Gastrocnemius medialis (tissue), 4 donors: ENCODE results near the gene STAM2. TPM values are rescaled to one million over a fixed set of nuclear protein-coding genes. Genes with fewer than 3 reads are reported as not detected.
A peak's percentile ranks its signal among the peaks of the same experiment; 100 is the strongest.
"Not testable (repeated sequence)": the region's sequence is repeated elsewhere in the genome, so short reads cannot be mapped to it uniquely, and the experiment has no call there.

Experiments
- ATAC-seq, 2 donors: fragments of 150-250 bp; one replicate each; pipeline ENCODE4 v1.9.1; 2016
- DNase-seq, 2 donors: peaks; one replicate each; pipeline ENCODE4 v3.0.0-alpha.2; 2019
- H3K27ac ChIP-seq, 4 donors: fragments of 200-600 bp; sonication (generic); 1 replicate in 1 of 4; 2 replicates in 3 of 4; pipeline ENCODE4 v1.5.1; 2016 to 2018; ENCODE audit warnings: mild to moderate bottlenecking in 2 of 4, moderate library complexity in 1 of 4
- H3K27me3 ChIP-seq, 3 donors: fragments of 200-600 bp; sonication (generic) in 2 of 3; 1 replicate in 1 of 3; 2 replicates in 2 of 3; pipeline versions ENCODE4 v1.5.1 to v1.6.0; 2016 to 2019; ENCODE audit warnings: mild to moderate bottlenecking in 1 of 3, moderate library complexity in 1 of 3
- H3K36me3 ChIP-seq, 2 donors: fragments of 200-600 bp; sonication (generic) in 1 of 2; one replicate each; pipeline ENCODE4 v1.5.1; 2017 to 2018
- H3K4me1 ChIP-seq, 2 donors: fragments of 200-600 bp; sonication (generic) in 1 of 2; one replicate each; pipeline ENCODE4 v1.5.1; 2016 to 2017; ENCODE audit warnings: mild to moderate bottlenecking in 2 of 2
- H3K4me3 ChIP-seq, 4 donors: fragments of 200-600 bp; sonication (generic) in 3 of 4; 1 replicate in 1 of 4; 2 replicates in 3 of 4; pipeline ENCODE4 v1.5.1; 2016 to 2019; ENCODE audit warnings: mild to moderate bottlenecking in 2 of 4
- H3K9me3 ChIP-seq, 3 donors: fragments of 200-600 bp; sonication (generic) in 2 of 3; 1 replicate in 1 of 3; 2 replicates in 2 of 3; pipeline ENCODE4 v1.5.1; 2016 to 2019
- POLR2A ChIP-seq, 2 donors: fragments of 450-650 bp; IDR thresholded peaks; one replicate each; pipeline ENCODE4 v1.6.1; 2017; ENCODE audit warnings: antibody characterized with exemption in 2 of 2, mild to moderate bottlenecking in 2 of 2, moderate library complexity in 2 of 2
- in situ Hi-C, 4 donors: fragments of 200-750 bp; cut with MboI; loops; one replicate each; pipeline versions ENCODE4 v1.15.0 to v1.8.0; 2017; ENCODE audit warnings: low sequenced_read_pairs in 4 of 4
- intact Hi-C: fragments of 100-400 bp; cut with DNase I; formaldehyde crosslinking; loops from one replicate; pipeline ENCODE4 v1.15.1; 2023; ENCODE audit warnings: low total_unique reads
- total RNA-seq, 4 donors: library from RNA; depleted of rRNA; stranded (reverse); fragments of >200 nt; gene quantifications; one replicate each; pipeline versions ENCODE4 v1.1.0 to v1.2.3, GENCODE V29; 2016
- TF ChIP-seq, protein P1 (sequence below), 5 experiments: fragments of 450-650 bp in 3 of 5; fragments of 200-600 bp in 2 of 5; sonication (generic) in 2 of 5; IDR thresholded peaks in 4 of 5; conservative IDR thresholded peaks in 1 of 5; 1 replicate in 4 of 5; 2 replicates in 1 of 5; pipeline ENCODE4 v1.5.1; 2016 to 2019; ENCODE audit warnings: antibody characterized with exemption in 5 of 5, mild to moderate bottlenecking in 3 of 5, moderate library complexity in 3 of 5

The STAM2 gene
- total RNA-seq, 4 donors from 2014 or later, result 16.7 to 31.8 (median 20.3) TPM

DNA sequence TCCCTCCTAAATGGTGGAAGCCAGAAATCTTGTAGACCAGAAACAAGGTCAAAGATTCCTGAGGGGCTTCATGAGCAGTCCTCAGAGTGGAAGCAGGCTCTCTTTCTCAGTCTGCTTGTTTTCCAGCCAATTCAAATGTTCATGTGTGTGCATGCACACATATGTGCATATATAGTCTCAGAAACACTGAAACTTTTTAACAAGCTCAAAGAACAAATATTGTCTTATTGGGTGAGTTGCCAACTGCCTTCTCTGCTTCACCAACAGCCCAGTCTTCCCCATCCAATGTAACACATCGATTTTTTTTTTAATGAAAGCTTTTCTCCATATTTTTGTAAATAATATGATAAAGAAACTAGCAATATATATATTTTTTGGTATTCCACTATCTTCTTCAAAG lies 80.4 kb downstream of the STAM2 start:
- intact Hi-C loops (no loop called here), in situ Hi-C loops (no loop called here)
- ATAC-seq (no peak), DNase-seq (no peak)
- TF ChIP-seq, protein P1, sequence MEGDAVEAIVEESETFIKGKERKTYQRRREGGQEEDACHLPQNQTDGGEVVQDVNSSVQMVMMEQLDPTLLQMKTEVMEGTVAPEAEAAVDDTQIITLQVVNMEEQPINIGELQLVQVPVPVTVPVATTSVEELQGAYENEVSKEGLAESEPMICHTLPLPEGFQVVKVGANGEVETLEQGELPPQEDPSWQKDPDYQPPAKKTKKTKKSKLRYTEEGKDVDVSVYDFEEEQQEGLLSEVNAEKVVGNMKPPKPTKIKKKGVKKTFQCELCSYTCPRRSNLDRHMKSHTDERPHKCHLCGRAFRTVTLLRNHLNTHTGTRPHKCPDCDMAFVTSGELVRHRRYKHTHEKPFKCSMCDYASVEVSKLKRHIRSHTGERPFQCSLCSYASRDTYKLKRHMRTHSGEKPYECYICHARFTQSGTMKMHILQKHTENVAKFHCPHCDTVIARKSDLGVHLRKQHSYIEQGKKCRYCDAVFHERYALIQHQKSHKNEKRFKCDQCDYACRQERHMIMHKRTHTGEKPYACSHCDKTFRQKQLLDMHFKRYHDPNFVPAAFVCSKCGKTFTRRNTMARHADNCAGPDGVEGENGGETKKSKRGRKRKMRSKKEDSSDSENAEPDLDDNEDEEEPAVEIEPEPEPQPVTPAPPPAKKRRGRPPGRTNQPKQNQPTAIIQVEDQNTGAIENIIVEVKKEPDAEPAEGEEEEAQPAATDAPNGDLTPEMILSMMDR (IDR thresholded peaks at IDR 0.05 in 4 of 5, conservative IDR thresholded peaks at IDR 0.05 in 1 of 5), result no peak
- TF ChIP-seq POLR2A (IDR thresholded peaks at IDR 0.05), result no peak
- H3K9me3 ChIP-seq, result no peaks in the 10 kb centered on the region
- H3K4me1 ChIP-seq, result peaks cover 7 to 22% of the 10 kb centered on the region in 2 donors
- peaks cover 15 to 33% (median 19%) of the 10 kb centered on the region in 3 donors for H3K27me3 ChIP-seq
- H3K36me3 ChIP-seq, result no peaks in the 10 kb centered on the region
- H3K4me3 ChIP-seq, result no peak overlapping the region
- H3K27ac ChIP-seq, result no peak overlapping the region

DNA sequence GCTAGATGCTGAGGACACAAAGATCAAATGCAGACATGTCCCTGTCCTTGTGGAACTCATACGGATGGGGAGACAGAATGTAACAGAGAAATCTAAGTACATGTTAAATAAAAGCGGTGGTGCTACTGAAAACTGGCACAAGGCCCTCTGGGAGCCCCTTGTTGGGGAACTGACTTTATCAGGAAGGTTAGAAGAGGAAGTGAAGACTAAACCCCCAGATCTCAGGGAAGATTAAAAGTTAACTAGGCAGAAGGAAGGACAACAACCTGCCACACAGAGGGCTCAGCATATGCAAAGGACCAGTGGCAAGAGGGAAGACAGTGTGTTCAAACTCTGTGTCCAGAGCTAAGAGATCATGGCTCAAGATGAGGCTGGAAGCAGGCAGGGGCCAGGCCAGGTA lies 81.5 kb downstream of the STAM2 start:
- H3K27ac ChIP-seq, result no peak overlapping the region
- no peaks in the 10 kb centered on the region for H3K36me3 ChIP-seq
- TF ChIP-seq, protein P1 (IDR thresholded peaks at IDR 0.05 in 4 of 5, conservative IDR thresholded peaks at IDR 0.05 in 1 of 5), result no peak
- no peak for TF ChIP-seq POLR2A (IDR thresholded peaks at IDR 0.05)
- ATAC-seq, result no peak
- in situ Hi-C loops, result no loop called here
- no peaks in the 10 kb centered on the region for H3K9me3 ChIP-seq
- no peak for DNase-seq
- no peak overlapping the region for H3K4me3 ChIP-seq
- H3K27me3 ChIP-seq, result peaks cover 4 to 22% (median 8%) of the 10 kb centered on the region in 3 donors
- H3K4me1 ChIP-seq, result peaks cover 7 to 15% of the 10 kb centered on the region in 2 donors
- intact Hi-C loops, result no loop called here

DNA sequence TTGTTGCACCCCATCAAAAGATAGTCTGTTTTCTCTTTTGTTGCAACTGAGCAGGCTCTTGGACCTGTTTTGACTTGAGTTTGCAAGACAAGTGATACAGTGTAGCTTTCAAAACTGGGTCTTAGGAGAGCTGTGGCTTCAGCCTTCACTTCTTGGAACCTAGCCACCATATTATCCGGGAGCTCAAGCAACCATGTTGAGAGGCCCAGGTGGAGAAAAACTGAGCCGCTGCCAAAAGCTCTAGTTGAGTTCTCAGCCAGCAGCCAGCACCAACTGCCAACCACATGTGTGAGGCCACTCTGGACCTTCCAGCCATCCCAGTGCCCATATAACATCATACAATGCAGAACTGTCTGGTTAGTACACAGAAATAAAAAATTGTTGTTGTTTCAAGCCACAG lies 82.1 kb downstream of the STAM2 start:
- ATAC-seq, result no peak
- H3K27me3 ChIP-seq, result peaks cover 0 to 17% (median 3%) of the 10 kb centered on the region in 3 donors
- peaks cover 7 to 10% of the 10 kb centered on the region in 2 donors for H3K4me1 ChIP-seq
- intact Hi-C loops, result no loop called here
- TF ChIP-seq, protein P1 (IDR thresholded peaks at IDR 0.05 in 4 of 5, conservative IDR thresholded peaks at IDR 0.05 in 1 of 5), result no peak
- H3K9me3 ChIP-seq, result no peaks in the 10 kb centered on the region
- no peak overlapping the region for H3K27ac ChIP-seq
- no peak for DNase-seq
- in situ Hi-C loops, result no loop called here
- no peak overlapping the region for H3K4me3 ChIP-seq
- no peaks in the 10 kb centered on the region for H3K36me3 ChIP-seq

DNA sequence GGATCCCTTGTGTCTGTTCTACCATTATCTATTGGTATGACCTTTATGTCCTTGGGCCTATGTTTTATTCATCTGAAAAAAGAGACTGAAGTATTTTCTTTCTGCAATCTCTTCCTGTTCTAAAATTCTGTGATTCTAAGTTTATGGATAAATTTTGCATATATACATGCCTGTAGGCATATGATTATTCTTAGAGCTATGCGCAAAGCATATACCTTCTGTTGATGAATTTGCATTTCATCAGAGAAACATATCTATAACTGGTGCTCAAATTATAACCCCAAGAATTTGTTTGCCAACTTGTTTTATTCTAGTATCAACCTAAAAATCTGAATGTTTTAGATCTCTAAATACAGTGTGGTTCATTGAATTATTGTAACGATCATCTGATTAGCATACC lies 83.5 kb downstream of the STAM2 start:
- intact Hi-C loops (no loop called here), in situ Hi-C loops (no loop called here)
- Histone ChIP-seq H3K36me3 (no peaks in the 10 kb centered on the region), H3K9me3 (no peaks in the 10 kb centered on the region), H3K27ac (no peak overlapping the region), H3K4me1 (peaks cover 0 to 2% of the 10 kb centered on the region in 2 donors), H3K4me3 (no peak overlapping the region), H3K27me3 (peaks cover 0 to 5% (median 0%) of the 10 kb centered on the region in 3 donors)
- ATAC-seq (no peak), DNase-seq (no peak)
- TF ChIP-seq POLR2A (IDR thresholded peaks at IDR 0.05), result no peak
- TF ChIP-seq, protein P1 (IDR thresholded peaks at IDR 0.05 in 4 of 5, conservative IDR thresholded peaks at IDR 0.05 in 1 of 5), result no peak

DNA sequence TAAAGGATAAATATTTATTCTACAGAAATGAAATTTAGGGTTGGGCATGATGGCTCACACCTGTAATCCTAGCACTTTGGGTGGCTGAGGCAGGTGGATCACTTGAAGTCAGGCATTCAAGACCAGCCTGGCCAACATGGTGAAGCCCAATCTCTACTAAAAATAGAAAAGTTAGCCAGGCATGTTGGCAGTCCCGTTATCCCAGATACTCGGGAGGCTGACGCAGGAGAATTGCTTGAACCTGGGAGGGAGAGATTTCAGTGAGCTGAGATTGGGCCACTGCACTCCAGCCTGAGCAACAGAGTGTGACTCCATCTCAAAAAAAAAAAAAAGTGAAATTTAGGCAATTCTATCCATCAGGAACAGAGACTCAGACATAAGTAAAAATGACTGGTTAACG lies 84.8 kb downstream of the STAM2 start:
- in situ Hi-C loops, result not testable (repeated sequence)

More for the DNA sequence above, 84.8 kb downstream of the STAM2 start:
- peak in 1 of 2 donors; percentile 45 for ATAC-seq
- DNase-seq, H3K4me1 ChIP-seq, H3K4me3 ChIP-seq, H3K36me3 ChIP-seq, H3K27me3 ChIP-seq, H3K27ac ChIP-seq, intact Hi-C loops, H3K9me3 ChIP-seq: not testable (repeated sequence)
